Measurements from ENCODE around the gene TSTD1.

Gene TSTD1, protein sequence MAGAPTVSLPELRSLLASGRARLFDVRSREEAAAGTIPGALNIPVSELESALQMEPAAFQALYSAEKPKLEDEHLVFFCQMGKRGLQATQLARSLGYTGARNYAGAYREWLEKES

GRCh38 chr1:161038523-161039153, at the start of gene TSTD1:
Gene TSTD1 (minus strand): TSS chr1:161038964. CDS start chr1:161038889, 75 bp downstream.
- H3K27ac ChIP-seq, result peak within 1 kb of the TSS; percentile 65
- ChIA-PET CTCF (interaction anchor here (0.7 to 0.9 kb wide), 2 partner anchors 34 to 59 kb away, joined by 4 read pairs; partner anchors contain the start of gene KLHDC9), POLR2A (ENCODE audit: low non-redundant PET) (interaction anchor here (1.2 to 1.3 kb wide), 2 partner anchors 18 to 41 kb away, joined by 4 to 8 read pairs; partner anchors contain the start of gene F11R)
- peak; percentile 80 for DNase-seq (ENCODE audit: low spot score)
- TF ChIP-seq CTCF (conservative IDR thresholded peaks at IDR 0.05; ENCODE audit: low read depth), result no peak

DNA sequence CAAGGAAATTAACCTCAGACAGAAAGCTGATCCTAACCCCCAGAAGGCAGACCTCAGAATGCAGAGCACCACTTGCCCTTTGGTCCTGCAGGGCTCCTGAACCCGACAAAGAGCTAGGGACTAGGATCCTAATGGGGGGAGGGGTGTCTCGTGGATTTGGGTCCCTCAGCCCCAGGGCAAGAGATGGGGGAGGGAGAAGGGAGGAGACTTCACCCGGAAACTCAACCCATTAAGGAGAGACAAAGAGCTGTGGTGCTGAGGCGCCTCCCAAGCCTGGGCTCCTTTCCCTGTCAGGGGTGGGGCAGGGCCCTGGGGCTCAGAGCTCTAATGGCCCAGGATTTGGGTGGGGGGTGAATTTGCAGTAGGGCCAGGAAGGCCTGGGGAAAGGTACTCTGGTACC, 47.7 kb upstream of the TSTD1 start:
- ChIA-PET POLR2A (ENCODE audit: low non-redundant PET) (interaction anchor here (0.6 kb wide), 1 partner anchor 70 kb away, joined by 3 read pairs; no protein-coding TSS in a partner anchor), CTCF (interaction anchor here (0.7 to 1.2 kb wide), 2 partner anchors 15 to 97 kb away, joined by 4 to 5 read pairs; no protein-coding TSS in a partner anchor)
- TF ChIP-seq CTCF (conservative IDR thresholded peaks at IDR 0.05; ENCODE audit: low read depth), result no peak
- no peak overlapping the region for H3K27ac ChIP-seq
- no peak for DNase-seq (ENCODE audit: low spot score)

GRCh38 chr1:161085165-161085564, 46.4 kb upstream of the TSTD1 start:
- POLR2A ChIA-PET (ENCODE audit: low non-redundant PET), result interaction anchor here (0.5 to 0.6 kb wide), 2 partner anchors 18 to 677 kb away, joined by 4 to 5 read pairs; no protein-coding TSS in a partner anchor
- H3K27ac ChIP-seq, result peak overlapping the region; percentile 2; the same call in 1 of the 2 replicates
- no peak for DNase-seq (ENCODE audit: low spot score)
- CTCF ChIA-PET, result interaction anchor here (0.6 to 1.8 kb wide), 4 partner anchors 9 to 126 kb away, joined by 3 to 5 read pairs (median 5); partner anchors contain the start of gene KLHDC9
- no peak for TF ChIP-seq CTCF (conservative IDR thresholded peaks at IDR 0.05; ENCODE audit: low read depth)

GRCh38 chr1:161084597-161084988, 45.8 kb upstream of the TSTD1 start:
- peak overlapping the region; percentile 80 for H3K27ac ChIP-seq
- CTCF ChIA-PET, result interaction anchor here (0.6 to 1.8 kb wide), 6 partner anchors 8 to 126 kb away, joined by 3 to 11 read pairs (median 5); partner anchors contain the start of gene KLHDC9
- no peak for DNase-seq (ENCODE audit: low spot score)
- POLR2A ChIA-PET (ENCODE audit: low non-redundant PET), result interaction anchor here (0.5 kb wide), 1 partner anchor 676 kb away, joined by 4 read pairs; no protein-coding TSS in a partner anchor
- TF ChIP-seq CTCF (conservative IDR thresholded peaks at IDR 0.05; ENCODE audit: low read depth), result no peak

DNA sequence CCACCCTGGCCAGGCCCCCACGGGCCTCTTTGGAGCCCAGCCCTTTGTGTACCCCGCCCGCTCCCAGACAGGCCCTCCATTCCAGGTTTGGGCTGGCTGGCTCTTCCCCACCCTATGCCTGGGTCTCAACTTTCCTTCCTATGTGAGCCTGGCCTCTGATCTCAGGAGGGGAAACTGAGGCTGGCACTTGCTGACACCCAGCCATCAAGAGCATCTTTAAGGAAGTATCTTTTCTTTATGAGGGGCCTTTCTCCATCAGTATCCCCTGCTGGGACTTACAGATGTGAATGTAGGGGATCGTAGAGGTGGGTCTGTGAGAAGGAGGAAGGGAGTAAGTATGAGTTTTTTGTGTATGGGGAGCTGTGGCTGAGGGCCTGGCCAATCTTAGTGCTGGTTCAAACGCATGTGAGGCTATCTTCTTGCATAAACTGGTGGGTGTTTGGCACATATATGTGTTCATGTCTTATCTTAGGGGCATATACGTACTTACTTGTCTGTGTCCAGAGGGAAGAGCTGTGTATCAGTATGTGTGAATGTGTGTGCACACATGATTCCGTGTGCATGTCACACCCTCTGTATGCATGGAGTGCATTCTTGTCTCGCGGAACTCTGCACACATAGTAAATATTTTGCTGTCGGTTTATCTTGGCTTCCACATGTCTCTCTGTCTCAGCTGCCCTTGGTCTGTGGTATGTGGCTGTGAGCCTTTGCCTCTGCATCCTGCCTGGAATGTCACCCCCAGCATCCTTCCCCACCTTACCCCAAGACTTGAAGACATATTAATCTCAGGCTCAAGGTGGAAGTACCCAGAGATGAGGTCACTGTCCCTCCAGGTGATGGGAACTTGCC, 45.2 kb upstream of the TSTD1 start:
- ChIA-PET POLR2A (ENCODE audit: low non-redundant PET) (interaction anchor here (0.5 kb wide), 1 partner anchor 40 kb away, joined by 5 read pairs; no protein-coding TSS in a partner anchor), CTCF (interaction anchor here (0.6 to 1.8 kb wide), 5 partner anchors 13 to 125 kb away, joined by 3 to 11 read pairs (median 5); partner anchors contain the start of gene KLHDC9)
- no peak for DNase-seq (ENCODE audit: low spot score)
- peak overlapping the region; percentile 80 for H3K27ac ChIP-seq
- no peak for TF ChIP-seq CTCF (conservative IDR thresholded peaks at IDR 0.05; ENCODE audit: low read depth)

All from RWPE1 (cell line).